Central memory CD8-positive, alpha-beta T cell (primary cell): ENCODE measurements around the gene CTU1.

ENCODE experiments used
- ATAC-seq: fragments of 150-1000 bp; cut with Tn5 transposase; replicated peaks from 2 replicates; pipeline ENCODE4 v1.10.0; 2022; ENCODE audit warnings: mild to moderate bottlenecking, moderate FRiP score, moderate number of reproducible peaks; ENCODE audit not compliant: poor library complexity, severe bottlenecking; ENCODE audit errors: extremely low read depth
- DNase-seq, 2 donors: peaks; one replicate each; pipeline ENCODE4 v3.0.0; 2021; ENCODE audit warnings: low spot score in 2 of 2
- H3K27ac Mint-ChIP-seq: one replicate; pipeline ENCODE4 v1.8.0; 2022; ENCODE audit warnings: low read depth, mild to moderate bottlenecking, moderate library complexity, mixed read lengths
- H3K27me3 Mint-ChIP-seq: one replicate; pipeline ENCODE4 v1.8.0; 2022; ENCODE audit warnings: mixed read lengths
- H3K36me3 Mint-ChIP-seq: one replicate; pipeline ENCODE4 v1.8.0; 2022; ENCODE audit warnings: mild to moderate bottlenecking, moderate library complexity, mixed read lengths; ENCODE audit not compliant: insufficient read depth
- H3K4me1 Mint-ChIP-seq: one replicate; pipeline ENCODE4 v1.8.0; 2022; ENCODE audit warnings: mixed read lengths
- H3K4me3 Mint-ChIP-seq: one replicate; pipeline ENCODE4 v1.8.0; 2022; ENCODE audit warnings: mild to moderate bottlenecking, moderate library complexity, mixed read lengths
- H3K9me3 Mint-ChIP-seq: one replicate; pipeline ENCODE4 v1.8.0; 2022; ENCODE audit warnings: mixed read lengths

CTU1 gene

GRCh38 chr19:51066393-51067186, 41.6 kb downstream of the CTU1 start:
- no peak overlapping the region for H3K4me3 Mint-ChIP-seq
- H3K9me3 Mint-ChIP-seq, result peaks cover under 1% of the 10 kb centered on the region
- H3K4me1 Mint-ChIP-seq, result no peaks in the 10 kb centered on the region
- no peak for ATAC-seq
- H3K36me3 Mint-ChIP-seq, result peaks cover 1% of the 10 kb centered on the region
- H3K27ac Mint-ChIP-seq, result no peak overlapping the region
- DNase-seq, result no peak
- H3K27me3 Mint-ChIP-seq, result peaks cover 39% of the 10 kb centered on the region

GRCh38 chr19:51065221-51065960, 42.8 kb downstream of the CTU1 start:
- no peaks in the 10 kb centered on the region for H3K4me1 Mint-ChIP-seq
- no peak for ATAC-seq

GRCh38 chr19:51064534-51065220, 43.5 kb downstream of the CTU1 start, which contains the start of gene KLK13:
Gene KLK13 (minus strand): TSS chr19:51065092. CDS start chr19:51065067, 25 bp downstream.
- no peak for DNase-seq
- H3K27ac Mint-ChIP-seq, result no peak within 1 kb of the TSS
- peaks cover 52% of the 10 kb centered on the region for H3K27me3 Mint-ChIP-seq
- H3K36me3 Mint-ChIP-seq, result peaks cover 1% of the 10 kb centered on the region
- ATAC-seq, result no peak
- H3K4me1 Mint-ChIP-seq, result no peaks in the 10 kb centered on the region
- peaks cover 6% of the 10 kb centered on the region for H3K9me3 Mint-ChIP-seq
- peak within 1 kb of the TSS; percentile 26 for H3K4me3 Mint-ChIP-seq

More at GRCh38 chr19:51065221-51065960, 42.8 kb downstream of the CTU1 start:
- Mint-ChIP-seq H3K9me3 (peaks cover 6% of the 10 kb centered on the region), H3K4me3 (peak overlapping the region; percentile 26), H3K27me3 (peaks cover 51% of the 10 kb centered on the region), H3K36me3 (peaks cover 1% of the 10 kb centered on the region), H3K27ac (no peak overlapping the region)
- no peak for DNase-seq

- H3K4me3 Mint-ChIP-seq, result no peak overlapping the region
- ATAC-seq (no peak), DNase-seq (no peak)
- peaks cover 52% of the 10 kb centered on the region for H3K27me3 Mint-ChIP-seq
- H3K4me1 Mint-ChIP-seq, result no peaks in the 10 kb centered on the region
- H3K27ac Mint-ChIP-seq, result no peak overlapping the region
- H3K9me3 Mint-ChIP-seq, result peaks cover 6% of the 10 kb centered on the region
- peaks cover 1% of the 10 kb centered on the region for H3K36me3 Mint-ChIP-seq
Observed at GRCh38 chr19:51063664-51064063, 44.5 kb downstream of the CTU1 start.

- H3K4me1 Mint-ChIP-seq, result no peaks in the 10 kb centered on the region
- no peak overlapping the region for H3K4me3 Mint-ChIP-seq
- peaks cover 40% of the 10 kb centered on the region for H3K27me3 Mint-ChIP-seq
- peaks cover 6% of the 10 kb centered on the region for H3K9me3 Mint-ChIP-seq
- DNase-seq, result no peak
- no peak for ATAC-seq
- no peak overlapping the region for H3K27ac Mint-ChIP-seq
- peaks cover 1% of the 10 kb centered on the region for H3K36me3 Mint-ChIP-seq
Observed at GRCh38 chr19:51060973-51061372, 47.2 kb downstream of the CTU1 start.

GRCh38 chr19:51060336-51060735, 47.9 kb downstream of the CTU1 start:
- H3K36me3 Mint-ChIP-seq, result no peaks in the 10 kb centered on the region
- H3K27ac Mint-ChIP-seq, result no peak overlapping the region
- H3K27me3 Mint-ChIP-seq, result peaks cover 40% of the 10 kb centered on the region
- no peak overlapping the region for H3K4me3 Mint-ChIP-seq
- H3K4me1 Mint-ChIP-seq, result no peaks in the 10 kb centered on the region
- no peak for DNase-seq
- no peak for ATAC-seq
- peaks cover 6% of the 10 kb centered on the region for H3K9me3 Mint-ChIP-seq

GRCh38 chr19:51059715-51060114, 48.5 kb downstream of the CTU1 start:
- H3K36me3 Mint-ChIP-seq, result no peaks in the 10 kb centered on the region
- no peaks in the 10 kb centered on the region for H3K4me1 Mint-ChIP-seq
- peaks cover 45% of the 10 kb centered on the region for H3K27me3 Mint-ChIP-seq
- ATAC-seq, result no peak
- no peak overlapping the region for H3K4me3 Mint-ChIP-seq
- no peak for DNase-seq
- peaks cover 6% of the 10 kb centered on the region for H3K9me3 Mint-ChIP-seq
- no peak overlapping the region for H3K27ac Mint-ChIP-seq

GRCh38 chr19:51055866-51056265, 52.3 kb downstream of the CTU1 start:
- Mint-ChIP-seq H3K4me1 (no peaks in the 10 kb centered on the region), H3K4me3 (no peak overlapping the region), H3K36me3 (peaks cover under 1% of the 10 kb centered on the region), H3K27me3 (peaks cover 47% of the 10 kb centered on the region), H3K27ac (no peak overlapping the region), H3K9me3 (no peaks in the 10 kb centered on the region)
- ATAC-seq, result no peak
- DNase-seq, result no peak
